Hair follicle dermal papilla cell (primary cell): ENCODE data around the gene FOXL2. TPM values are rescaled to one million over a fixed set of nuclear protein-coding genes. Genes with fewer than 3 reads are reported as not detected.

Experiments
- total RNA-seq: library from RNA; depleted of rRNA; stranded (reverse); fragments of >200 nt; gene quantifications from 2 replicates; pipeline ENCODE4 v1.2.3, GENCODE V29; 2012

Gene FOXL2
- total RNA-seq: 6.8 and 8.3 TPM in 2 replicates

DNA sequence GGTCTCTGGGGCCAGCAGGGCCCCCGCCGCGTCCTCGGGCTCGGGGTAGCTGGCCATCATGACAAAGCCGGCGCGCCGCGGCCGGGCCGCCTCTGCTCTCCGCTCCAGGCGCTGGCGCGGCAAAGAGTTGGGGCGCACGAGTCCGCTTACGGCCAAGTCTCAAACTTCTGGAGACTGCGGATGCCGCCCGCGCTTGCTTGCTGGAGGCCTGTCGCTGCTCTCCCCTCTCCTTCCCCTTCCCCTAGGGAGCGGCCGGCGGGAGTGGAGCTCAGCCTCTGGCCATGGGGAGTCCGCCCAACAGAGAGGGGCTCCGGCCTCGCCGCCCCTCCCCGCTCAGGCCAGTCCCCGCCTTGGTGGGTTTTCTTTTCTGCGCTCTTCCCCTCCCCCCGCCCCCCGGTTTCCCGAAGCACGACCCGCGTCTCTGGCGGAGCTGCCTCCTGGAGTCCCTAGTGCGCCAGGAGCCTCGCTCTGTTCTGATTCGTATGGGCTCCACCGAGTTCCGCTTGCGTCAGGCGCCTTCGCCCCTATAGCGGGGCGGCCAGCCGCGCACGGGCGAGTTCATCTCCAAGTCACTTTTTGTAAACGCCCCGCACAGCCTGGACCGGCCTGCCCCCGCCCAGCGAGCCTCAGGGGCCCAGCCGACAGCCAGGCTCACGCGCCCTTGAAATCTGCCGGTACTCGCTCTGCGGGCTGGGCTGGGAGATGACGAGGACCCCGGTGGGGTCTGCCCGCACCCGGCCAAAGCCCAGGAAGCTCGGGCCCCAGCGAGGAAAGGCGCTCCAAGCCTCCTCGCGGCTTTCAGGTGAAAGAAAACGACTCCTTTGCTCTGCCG lies at the start of gene FOXL2, which contains the start of gene FOXL2NB:
Gene FOXL2, minus strand, starts transcription at position 475 of the 832 bp plus-strand sequence. Its CDS starts 415 bp downstream, at position 60.
Gene FOXL2NB, plus strand, starts transcription at position 555 of the 832 bp plus-strand sequence. Its CDS starts 148 bp downstream, at position 703.

Other genes with a start within 250 kb of the FOXL2 start
- 7.9 and 9.1 TPM in 2 replicates for gene PIK3CB, start 112.2 kb downstream of the FOXL2 start, total RNA-seq
- gene FOXL2NB, start 80 bp upstream of the FOXL2 start, total RNA-seq: 10.4 and 11.8 TPM in 2 replicates
- not detected in 2 replicates for gene PRR23A, start 59.1 kb upstream of the FOXL2 start, total RNA-seq
- gene PRR23B, start 73.8 kb upstream of the FOXL2 start, total RNA-seq: not detected in 2 replicates
- gene PRR23C, start 97.8 kb upstream of the FOXL2 start, total RNA-seq: not detected in 2 replicates